ENCODE results near the gene HIF1AN.

DNA sequence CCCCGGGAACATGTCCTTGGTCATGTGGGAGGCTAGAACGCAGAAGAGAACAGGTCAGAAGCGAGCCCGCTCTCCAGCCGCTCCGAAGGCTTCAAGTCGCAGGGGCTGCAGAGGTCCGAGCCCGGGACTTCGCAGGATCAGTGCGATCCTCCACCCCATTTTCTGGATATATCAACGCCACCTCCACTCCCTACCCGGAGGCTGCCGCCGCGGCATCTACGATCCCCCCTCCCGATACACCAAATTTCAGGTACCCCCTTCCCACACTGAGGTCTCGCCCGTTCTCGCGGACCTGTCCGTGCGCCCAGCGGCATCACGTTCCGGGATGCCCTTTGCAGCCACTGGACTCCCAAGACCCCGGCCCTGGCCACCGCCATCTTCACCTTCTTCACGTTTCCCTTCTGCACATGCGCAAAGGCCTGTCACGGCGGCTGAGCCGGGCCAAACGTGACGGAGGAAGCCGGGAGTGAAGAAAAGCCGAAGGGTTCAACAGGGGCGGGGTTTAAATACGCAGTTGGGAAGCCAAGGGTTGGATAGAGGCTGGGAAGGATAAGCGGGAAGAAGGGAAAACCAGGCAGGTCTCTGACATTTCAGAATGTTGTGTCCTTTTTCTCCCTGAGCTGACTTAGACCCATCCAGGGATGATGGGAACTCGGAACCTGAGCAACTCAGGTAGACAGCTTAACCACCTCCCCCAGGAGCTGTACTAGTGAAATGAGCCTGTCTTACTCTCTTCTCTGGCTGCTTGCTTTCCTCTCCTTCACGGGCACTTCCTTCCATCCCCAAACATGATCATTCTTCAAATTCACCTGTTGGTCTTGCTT is 6.1 kb upstream of the HIF1AN start, which contains the start of gene NDUFB8:
- TF ChIP-seq POU5F1 (IDR thresholded peaks at IDR 0.05; ENCODE audit: low read depth, low read length) (no peak), JUN (IDR thresholded peaks at IDR 0.05; ENCODE audit: low read depth, low read length) (no peak), RAD21 (IDR thresholded peaks at IDR 0.05 in 1 of 2, conservative IDR thresholded peaks at IDR 0.05 in 1 of 2; ENCODE audit: low read depth in 2 of 2, low read length in 2 of 2) (no peak), POLR2AphosphoS5 (IDR thresholded peaks at IDR 0.05; ENCODE audit: low read depth, low read length) (peak; percentile 79), SIRT6 (IDR thresholded peaks at IDR 0.05; ENCODE audit: low read length) (no peak)
- TF ChIP-seq, protein P1, sequence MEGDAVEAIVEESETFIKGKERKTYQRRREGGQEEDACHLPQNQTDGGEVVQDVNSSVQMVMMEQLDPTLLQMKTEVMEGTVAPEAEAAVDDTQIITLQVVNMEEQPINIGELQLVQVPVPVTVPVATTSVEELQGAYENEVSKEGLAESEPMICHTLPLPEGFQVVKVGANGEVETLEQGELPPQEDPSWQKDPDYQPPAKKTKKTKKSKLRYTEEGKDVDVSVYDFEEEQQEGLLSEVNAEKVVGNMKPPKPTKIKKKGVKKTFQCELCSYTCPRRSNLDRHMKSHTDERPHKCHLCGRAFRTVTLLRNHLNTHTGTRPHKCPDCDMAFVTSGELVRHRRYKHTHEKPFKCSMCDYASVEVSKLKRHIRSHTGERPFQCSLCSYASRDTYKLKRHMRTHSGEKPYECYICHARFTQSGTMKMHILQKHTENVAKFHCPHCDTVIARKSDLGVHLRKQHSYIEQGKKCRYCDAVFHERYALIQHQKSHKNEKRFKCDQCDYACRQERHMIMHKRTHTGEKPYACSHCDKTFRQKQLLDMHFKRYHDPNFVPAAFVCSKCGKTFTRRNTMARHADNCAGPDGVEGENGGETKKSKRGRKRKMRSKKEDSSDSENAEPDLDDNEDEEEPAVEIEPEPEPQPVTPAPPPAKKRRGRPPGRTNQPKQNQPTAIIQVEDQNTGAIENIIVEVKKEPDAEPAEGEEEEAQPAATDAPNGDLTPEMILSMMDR (IDR thresholded peaks at IDR 0.05; ENCODE audit: control extremely low read depth in 1 of 3, insufficient read depth in 1 of 3, low read depth in 1 of 3, low read length in 3 of 3), result no peak
- TF ChIP-seq, protein P2, sequence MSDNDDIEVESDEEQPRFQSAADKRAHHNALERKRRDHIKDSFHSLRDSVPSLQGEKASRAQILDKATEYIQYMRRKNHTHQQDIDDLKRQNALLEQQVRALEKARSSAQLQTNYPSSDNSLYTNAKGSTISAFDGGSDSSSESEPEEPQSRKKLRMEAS (IDR thresholded peaks at IDR 0.05), result no peak; the same call in none of the 2 replicates

Data from H1 (cell line).